ENCODE measurements around the gene MAPK14. TPM values are rescaled to one million over a fixed set of nuclear protein-coding genes. Genes with fewer than 3 reads are reported as not detected.

MAPK14 gene
- total and polyA plus RNA-seq, 9 of the 15 experiments (the other 6 are each of a cell fraction or from before 2014, with no cell fraction given), result 8.8 to 62.7 (median 35.5) TPM

DNA sequence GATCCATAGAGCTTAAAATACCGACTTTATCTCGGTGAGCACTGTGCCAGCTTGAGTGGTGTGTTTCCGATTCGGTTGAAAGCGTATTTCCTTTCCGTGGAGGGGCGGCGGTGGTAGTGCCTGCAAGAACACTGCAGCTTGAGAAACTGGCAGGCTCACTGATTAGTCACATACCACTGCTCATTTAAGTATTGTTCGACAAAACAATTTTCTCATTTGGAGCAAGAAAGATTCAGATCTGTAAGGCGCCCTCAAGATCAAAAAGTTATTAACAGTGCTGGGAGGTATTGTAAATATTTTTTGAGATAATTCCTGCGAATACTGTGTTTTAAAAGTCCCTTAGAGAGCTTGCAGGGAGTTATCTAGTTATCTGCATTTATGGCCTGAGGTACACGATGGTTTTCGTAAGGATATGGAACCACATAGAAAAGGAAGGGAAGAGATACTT is 1.3 kb downstream of the MAPK14 start:
- Histone ChIP-seq H3K27me3 (ENCODE audit: control insufficient read depth in 2 of 2, insufficient read depth in 2 of 2, low read length in 2 of 2) (no peaks in the 10 kb centered on the region), H2AFZ (ENCODE audit: low read depth, low read length) (peak overlapping the region; percentile 91)
- CTCF ChIA-PET (ENCODE audit: low intra/inter-chr PET ratio), result no interaction called here
- TF ChIP-seq FOSL1 (tag; conservative IDR thresholded peaks at IDR 0.05), result peak; percentile 63; the same call in 1 of the 2 replicates
- peak; percentile 75 for TF ChIP-seq ZSCAN29 (IDR thresholded peaks at IDR 0.05)
- TF ChIP-seq ZBTB8A (IDR thresholded peaks at IDR 0.05; ENCODE audit: partially characterized antibody), result no peak
- TF ChIP-seq, protein P1, sequence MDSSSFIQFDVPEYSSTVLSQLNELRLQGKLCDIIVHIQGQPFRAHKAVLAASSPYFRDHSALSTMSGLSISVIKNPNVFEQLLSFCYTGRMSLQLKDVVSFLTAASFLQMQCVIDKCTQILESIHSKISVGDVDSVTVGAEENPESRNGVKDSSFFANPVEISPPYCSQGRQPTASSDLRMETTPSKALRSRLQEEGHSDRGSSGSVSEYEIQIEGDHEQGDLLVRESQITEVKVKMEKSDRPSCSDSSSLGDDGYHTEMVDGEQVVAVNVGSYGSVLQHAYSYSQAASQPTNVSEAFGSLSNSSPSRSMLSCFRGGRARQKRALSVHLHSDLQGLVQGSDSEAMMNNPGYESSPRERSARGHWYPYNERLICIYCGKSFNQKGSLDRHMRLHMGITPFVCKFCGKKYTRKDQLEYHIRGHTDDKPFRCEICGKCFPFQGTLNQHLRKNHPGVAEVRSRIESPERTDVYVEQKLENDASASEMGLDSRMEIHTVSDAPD (CRISPR knock-in tag; IDR thresholded peaks at IDR 0.05), result no peak
- no peak for TF ChIP-seq MTF1 (CRISPR knock-in tag; IDR thresholded peaks at IDR 0.05; ENCODE audit: borderline replicate concordance)
- TF ChIP-seq TAF1 (IDR thresholded peaks at IDR 0.05; ENCODE audit: control insufficient read depth, extremely low read depth, insufficient read depth, low read length, severe bottlenecking), result no peak
- TF ChIP-seq ZNF644 (tag; IDR thresholded peaks at IDR 0.05; ENCODE audit: low read depth), result no peak
- no peak; the same call in 1 of the 2 replicates for TF ChIP-seq NBN (IDR thresholded peaks at IDR 0.05; ENCODE audit: low read depth)
- TF ChIP-seq HNRNPL (IDR thresholded peaks at IDR 0.05; ENCODE audit: low read depth, low read length), result no peak
- no peak for TF ChIP-seq GTF2E2 (tag; IDR thresholded peaks at IDR 0.05)
- no peak for TF ChIP-seq PHF20 (IDR thresholded peaks at IDR 0.05; ENCODE audit: partially characterized antibody)
- TF ChIP-seq SRSF9 (IDR thresholded peaks at IDR 0.05; ENCODE audit: borderline replicate concordance, low read depth, low read length), result no peak
- TF ChIP-seq KAT7 (CRISPR knock-in tag; IDR thresholded peaks at IDR 0.05; ENCODE audit: borderline replicate concordance), result 0 out of 2 replicates have a peak, but pooled peaks have one; percentile 15
- TF ChIP-seq, protein P2, sequence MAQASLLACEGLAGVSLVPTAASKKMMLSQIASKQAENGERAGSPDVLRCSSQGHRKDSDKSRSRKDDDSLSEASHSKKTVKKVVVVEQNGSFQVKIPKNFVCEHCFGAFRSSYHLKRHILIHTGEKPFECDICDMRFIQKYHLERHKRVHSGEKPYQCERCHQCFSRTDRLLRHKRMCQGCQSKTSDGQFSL (CRISPR knock-in tag; IDR thresholded peaks at IDR 0.05), result no peak
- TF ChIP-seq, protein P2 (tag; IDR thresholded peaks at IDR 0.05), result no peak
- no peak for TF ChIP-seq FOXJ2 (tag; IDR thresholded peaks at IDR 0.05)
- TF ChIP-seq, protein P3, sequence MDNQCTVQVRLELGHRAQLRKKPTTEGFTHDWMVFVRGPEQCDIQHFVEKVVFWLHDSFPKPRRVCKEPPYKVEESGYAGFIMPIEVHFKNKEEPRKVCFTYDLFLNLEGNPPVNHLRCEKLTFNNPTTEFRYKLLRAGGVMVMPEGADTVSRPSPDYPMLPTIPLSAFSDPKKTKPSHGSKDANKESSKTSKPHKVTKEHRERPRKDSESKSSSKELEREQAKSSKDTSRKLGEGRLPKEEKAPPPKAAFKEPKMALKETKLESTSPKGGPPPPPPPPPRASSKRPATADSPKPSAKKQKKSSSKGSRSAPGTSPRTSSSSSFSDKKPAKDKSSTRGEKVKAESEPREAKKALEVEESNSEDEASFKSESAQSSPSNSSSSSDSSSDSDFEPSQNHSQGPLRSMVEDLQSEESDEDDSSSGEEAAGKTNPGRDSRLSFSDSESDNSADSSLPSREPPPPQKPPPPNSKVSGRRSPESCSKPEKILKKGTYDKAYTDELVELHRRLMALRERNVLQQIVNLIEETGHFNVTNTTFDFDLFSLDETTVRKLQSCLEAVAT (IDR thresholded peaks at IDR 0.05), result 0 out of 4 replicates have a peak, but pooled peaks of 1 of the 2 experiments have one; percentile 20
- peak; percentile 76; the same call in 1 of the 2 replicates for TF ChIP-seq GATAD2A (IDR thresholded peaks at IDR 0.05)
- no peak for TF ChIP-seq NFYB (IDR thresholded peaks at IDR 0.05; ENCODE audit: extremely low read depth, insufficient read length)
- no peak for TF ChIP-seq COPS2 (conservative IDR thresholded peaks at IDR 0.05)

More for the DNA sequence above, 1.3 kb downstream of the MAPK14 start:
- intact Hi-C loops (cut with micrococcal nuclease) (loop anchor here (5.0 kb wide), 1 partner anchor 48 kb away; no protein-coding TSS in a partner anchor), in situ Hi-C loops (cut with MboI) (loop anchor here (5.0 kb wide), 1 partner anchor 68 kb away; no protein-coding TSS in a partner anchor)
- POLR2A ChIA-PET, result interaction anchor here (0.5 to 5.4 kb wide), 19 partner anchors 9 to 567 kb away, joined by 3 to 37 read pairs (median 3); no protein-coding TSS in a partner anchor
- 0% methylated on average over 13 of the region's 13 CpGs for WGBS (ENCODE audit: insufficient coverage, low coverage, missing lambda C conversion rate)
- Histone ChIP-seq H3K9me3 (replicated peaks; ENCODE audit: control insufficient read depth, insufficient read depth, low read depth, low read length) (no peaks in the 10 kb centered on the region), H4K20me1 (replicated peaks; ENCODE audit: control insufficient read depth, insufficient read depth, low read length) (peaks cover 18% of the 10 kb centered on the region; the same call in 1 of the 2 replicates), H3K27ac (ENCODE audit: extremely low read depth, low read depth, low read length) (peak overlapping the region; percentile 73), H3K4me3 (peak overlapping the region; percentile 92), H3K9ac (ENCODE audit: insufficient read depth in 1 of 2, low read depth in 2 of 2, low read length in 2 of 2) (peak overlapping the region; percentile 92 to 100; a peak in 3 of 4 replicates), H3K4me1 (replicated peaks in 1 of 2; ENCODE audit: control insufficient read depth in 2 of 2, insufficient read depth in 2 of 2, low read length in 2 of 2) (peaks cover 31 to 38% of the 10 kb centered on the region in 2 experiments), H3K36me3 (ENCODE audit: control insufficient read depth, insufficient read depth, low read length) (no peaks in the 10 kb centered on the region), H3K79me2 (ENCODE audit: control insufficient read depth, insufficient read depth, low read length) (peaks cover 62% of the 10 kb centered on the region), H3K9me1 (ENCODE audit: control insufficient read depth, insufficient read depth, low read length) (no peaks in the 10 kb centered on the region), H3K4me2 (ENCODE audit: insufficient read depth, low read length) (peak overlapping the region; percentile 99)
- BruUV-seq (replicated peaks), result TSS peak; percentile 55
- ATAC-seq (peak; percentile 45), DNase-seq (ENCODE audit: extremely low read depth in 1 of 4, low spot score in 3 of 4) (peak in 2 of 4 experiments; percentile 52 to 76), FAIRE-seq (peak; percentile 70)
